Vagina (tissue), 2 donors: ENCODE data around the gene TAF6L.

Experiments used
- POLR2AphosphoS5 ChIP-seq, 2 donors: sonication (generic); formaldehyde crosslinking; IDR thresholded peaks; one replicate each; pipeline ENCODE4 v1.9.0; 2017; ENCODE audit warnings: antibody characterized with exemption in 2 of 2, mild to moderate bottlenecking in 2 of 2, low read depth in 1 of 2; ENCODE audit not compliant: insufficient read depth in 1 of 2
- TF ChIP-seq, protein P1 (sequence below), 3 experiments: fragments of 450-650 bp in 2 of 3; fragments of 200-600 bp in 1 of 3; sonication (generic) in 1 of 3; IDR thresholded peaks; one replicate each; pipeline ENCODE4 v1.5.1; 2017 to 2019; ENCODE audit warnings: antibody characterized with exemption in 3 of 3, mild to moderate bottlenecking in 2 of 3, moderate library complexity in 2 of 3

DNA sequence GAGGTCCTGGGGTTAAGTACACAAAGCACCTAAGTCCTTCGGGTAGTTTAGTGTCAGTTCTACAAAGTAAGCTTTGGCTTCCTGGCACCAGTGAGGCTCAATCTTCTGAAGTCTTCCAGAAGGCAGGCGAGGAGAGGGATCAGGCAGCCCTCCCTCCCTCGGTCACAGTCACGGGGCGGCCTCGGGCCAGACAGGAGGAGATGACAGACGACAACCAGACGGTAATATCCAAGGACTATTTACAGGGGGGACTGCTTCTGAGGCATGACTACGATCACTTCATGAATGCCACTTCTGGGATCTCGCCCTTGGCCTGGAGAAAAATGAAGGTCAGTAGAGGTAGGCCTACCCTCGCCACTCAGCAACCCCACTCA is 21.0 kb downstream of the TAF6L start:
- TF ChIP-seq, protein P1, sequence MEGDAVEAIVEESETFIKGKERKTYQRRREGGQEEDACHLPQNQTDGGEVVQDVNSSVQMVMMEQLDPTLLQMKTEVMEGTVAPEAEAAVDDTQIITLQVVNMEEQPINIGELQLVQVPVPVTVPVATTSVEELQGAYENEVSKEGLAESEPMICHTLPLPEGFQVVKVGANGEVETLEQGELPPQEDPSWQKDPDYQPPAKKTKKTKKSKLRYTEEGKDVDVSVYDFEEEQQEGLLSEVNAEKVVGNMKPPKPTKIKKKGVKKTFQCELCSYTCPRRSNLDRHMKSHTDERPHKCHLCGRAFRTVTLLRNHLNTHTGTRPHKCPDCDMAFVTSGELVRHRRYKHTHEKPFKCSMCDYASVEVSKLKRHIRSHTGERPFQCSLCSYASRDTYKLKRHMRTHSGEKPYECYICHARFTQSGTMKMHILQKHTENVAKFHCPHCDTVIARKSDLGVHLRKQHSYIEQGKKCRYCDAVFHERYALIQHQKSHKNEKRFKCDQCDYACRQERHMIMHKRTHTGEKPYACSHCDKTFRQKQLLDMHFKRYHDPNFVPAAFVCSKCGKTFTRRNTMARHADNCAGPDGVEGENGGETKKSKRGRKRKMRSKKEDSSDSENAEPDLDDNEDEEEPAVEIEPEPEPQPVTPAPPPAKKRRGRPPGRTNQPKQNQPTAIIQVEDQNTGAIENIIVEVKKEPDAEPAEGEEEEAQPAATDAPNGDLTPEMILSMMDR (IDR thresholded peaks at IDR 0.05), result no peak
- TF ChIP-seq POLR2AphosphoS5 (IDR thresholded peaks at IDR 0.05; ENCODE audit: insufficient read depth in 1 of 2, low read depth in 1 of 2), result no peak
